H1 (cell line): ENCODE measurements around the gene HOXB6. TPM values are rescaled to one million over a fixed set of nuclear protein-coding genes. Genes with fewer than 3 reads are reported as not detected.

ENCODE experiments used
- ASH2L ChIP-seq: fragments of 200-600, 300-600 bp; sonication (generic); IDR thresholded peaks from one replicate; pipeline ENCODE4 v1.7.1; 2017; ENCODE audit warnings: low read length
- CEBPB ChIP-seq: IDR thresholded peaks from 2 replicates; pipeline ENCODE4 v1.6.1; 2012; ENCODE audit warnings: low read depth, low read length
- SIN3A ChIP-seq, 2 experiments: IDR thresholded peaks in 1 of 2; conservative IDR thresholded peaks in 1 of 2; 2 replicates each; pipeline ENCODE4 v1.6.1; 2011 to 2012; ENCODE audit warnings: low read length in 2 of 2, improper control_type of control experiment in 1 of 2, low read depth in 1 of 2, mild to moderate bottlenecking in 1 of 2
- polyA plus RNA-seq, 7 experiments: library from polyadenylated mRNA; depleted of rRNA in 3 of 7; stranded (reverse) in 5 of 7; unstranded in 2 of 7; fragments of >200 nt in 5 of 7; fragments of 200-250 nt in 2 of 7; gene quantifications; 1 replicate in 5 of 7; 2 replicates in 1 of 7; 4 replicates in 1 of 7; pipeline versions ENCODE4 v1.2.1 to v1.2.3, GENCODE V29; 2011 to 2013; ENCODE audit warnings: missing spikeins in 2 of 7, mixed read lengths in 2 of 7
- total RNA-seq: library from RNA; stranded (reverse); fragmentation: NEBNext Ultra II Directional; extraction: Animal tissue kit (Norgen Biotek cat#: 25700); gene quantifications from 2 replicates; pipeline ENCODE4 v1.2.1, GENCODE V29; 2021

HOXB6 gene
- total and polyA plus RNA-seq, 2 of the 8 experiments (the other 6 are each of a cell fraction or from before 2014, with no cell fraction given): not detected

DNA sequence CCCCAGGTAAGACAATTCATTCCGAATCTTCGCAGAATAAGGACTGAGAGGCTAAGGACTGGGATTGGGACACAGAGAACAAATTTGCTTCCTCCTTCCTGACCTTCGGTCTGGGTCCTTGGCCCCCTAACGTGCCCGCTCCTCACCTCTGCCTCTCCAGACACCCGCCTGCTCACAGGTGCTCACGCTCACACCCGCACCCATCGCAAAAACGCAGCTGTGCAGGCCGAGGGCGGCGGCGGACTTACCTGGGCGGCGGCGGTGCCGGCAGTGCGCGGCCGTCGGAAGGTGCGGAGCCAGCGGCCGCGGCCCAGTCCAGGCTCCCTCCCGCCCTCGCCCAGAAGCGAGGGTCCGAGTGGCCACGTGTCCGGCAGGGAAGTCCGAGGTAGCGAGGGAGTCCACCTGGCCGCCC lies 28.5 kb upstream of the HOXB6 start (continued):
- TF ChIP-seq ASH2L (no peak), SIN3A (conservative IDR thresholded peaks at IDR 0.05 in 1 of 2, IDR thresholded peaks at IDR 0.05 in 1 of 2; ENCODE audit: low read depth in 1 of 2, low read length in 2 of 2) (no peak), CEBPB (no peak)
